ENCODE measurements around the gene LRRC73. TPM values are rescaled to one million over a fixed set of nuclear protein-coding genes. Genes with fewer than 3 reads are reported as not detected.
"Not testable (repeated sequence)": the region's sequence is repeated elsewhere in the genome, so short reads cannot be mapped to it uniquely, and the experiment has no call there.

LRRC73 gene
- not detected for polyA plus RNA-seq (2012; ENCODE audit: insufficient read depth, insufficient read length)

GRCh38 chr6:43509984-43510826 is at the start of gene LRRC73:
Gene LRRC73, minus strand, starts transcription at chr6:43510346. Its CDS starts 561 bp downstream, at chr6:43509785.
- DNase-seq (ENCODE audit: low read depth, low spot score), result no peak
- no peak within 1 kb of the TSS for H3K4me3 ChIP-seq (ENCODE audit: low read length)

- no peak overlapping the region for H3K4me3 ChIP-seq (ENCODE audit: low read length)
- DNase-seq (ENCODE audit: low read depth, low spot score), result no peak
Observed at GRCh38 chr6:43559328-43559727, 49.2 kb upstream of the LRRC73 start.

- DNase-seq (ENCODE audit: low read depth, low spot score); H3K4me3 ChIP-seq (ENCODE audit: low read length): not testable (repeated sequence)
Observed at GRCh38 chr6:43557620-43558019, 47.5 kb upstream of the LRRC73 start.

DNA sequence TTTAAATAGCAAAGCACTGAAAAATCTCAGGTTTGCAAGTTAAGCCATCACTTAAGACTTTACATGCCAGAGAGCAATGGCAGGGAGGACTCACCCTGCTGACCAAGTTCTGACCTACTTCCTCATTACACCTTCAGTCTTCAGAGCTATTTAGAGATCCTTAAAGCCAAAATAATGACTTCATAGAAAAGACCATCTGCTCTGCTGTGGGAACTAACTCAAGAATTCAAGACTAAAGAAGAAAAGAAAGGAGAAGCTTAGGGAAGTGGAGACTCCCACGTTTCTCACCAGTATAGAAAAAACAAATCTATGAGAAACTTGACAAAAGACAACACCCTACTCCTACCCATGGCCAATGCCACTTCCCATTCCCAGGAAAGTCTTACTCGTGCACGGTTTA is 37.1 kb upstream of the LRRC73 start:
- DNase-seq (ENCODE audit: low read depth, low spot score), result no peak
- H3K4me3 ChIP-seq (ENCODE audit: low read length), result no peak overlapping the region

- no peak overlapping the region for H3K4me3 ChIP-seq (ENCODE audit: low read length)
- no peak for DNase-seq (ENCODE audit: low read depth, low spot score)
Observed at GRCh38 chr6:43544461-43544860, 34.3 kb upstream of the LRRC73 start.

GRCh38 chr6:43541774-43542471 is 31.8 kb upstream of the LRRC73 start:
- H3K4me3 ChIP-seq (ENCODE audit: low read length), result no peak overlapping the region
- DNase-seq (ENCODE audit: low read depth, low spot score), result no peak

GRCh38 chr6:43540507-43540906 is 30.4 kb upstream of the LRRC73 start:
- DNase-seq (ENCODE audit: low read depth, low spot score), result no peak
- H3K4me3 ChIP-seq (ENCODE audit: low read length), result no peak overlapping the region

- H3K4me3 ChIP-seq (ENCODE audit: low read length); DNase-seq (ENCODE audit: low read depth, low spot score): not testable (repeated sequence)
Observed at GRCh38 chr6:43539409-43539808, 29.3 kb upstream of the LRRC73 start.

DNA sequence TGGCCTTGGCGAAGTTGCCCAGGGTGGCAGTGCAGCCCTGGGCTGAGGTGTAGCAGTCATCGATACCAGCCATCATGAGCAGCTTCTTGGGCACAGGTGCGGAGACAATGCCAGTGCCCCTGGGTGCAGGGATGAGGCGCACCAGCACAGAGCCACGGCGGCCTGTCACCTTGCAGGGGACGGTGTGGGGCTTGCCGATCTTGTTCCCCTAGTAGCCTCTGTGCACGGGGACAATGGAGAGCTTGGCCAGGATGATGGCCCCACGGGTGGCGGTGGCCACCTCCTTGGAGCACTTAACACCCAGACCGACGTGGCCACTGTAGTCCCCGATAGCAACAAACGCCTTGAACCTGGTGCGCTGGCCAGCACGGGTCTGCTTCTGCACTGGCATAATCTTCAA is 28.8 kb upstream of the LRRC73 start:
- H3K4me3 ChIP-seq (ENCODE audit: low read length); DNase-seq (ENCODE audit: low read depth, low spot score): not testable (repeated sequence)

DNA sequence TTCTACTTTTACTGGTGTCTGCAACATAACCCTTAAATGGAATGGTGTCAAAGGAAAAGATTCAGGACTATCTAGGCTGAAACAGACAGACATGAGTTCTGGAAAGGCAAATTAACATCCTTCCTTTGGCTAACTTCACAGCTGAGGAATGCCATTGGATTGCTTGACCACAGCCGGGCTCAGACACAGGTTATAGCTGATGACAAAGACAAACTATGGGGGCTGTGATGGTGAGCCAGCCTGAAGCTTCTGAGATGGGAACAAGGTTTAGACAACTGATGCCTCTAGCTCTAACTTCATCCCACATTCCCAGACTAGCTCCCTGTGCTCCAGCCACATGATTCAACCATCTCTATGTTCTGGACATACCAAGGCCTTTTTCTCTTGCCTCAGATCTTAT is 22.1 kb upstream of the LRRC73 start:
- DNase-seq (ENCODE audit: low read depth, low spot score), result no peak
- H3K4me3 ChIP-seq (ENCODE audit: low read length), result no peak overlapping the region

DNA sequence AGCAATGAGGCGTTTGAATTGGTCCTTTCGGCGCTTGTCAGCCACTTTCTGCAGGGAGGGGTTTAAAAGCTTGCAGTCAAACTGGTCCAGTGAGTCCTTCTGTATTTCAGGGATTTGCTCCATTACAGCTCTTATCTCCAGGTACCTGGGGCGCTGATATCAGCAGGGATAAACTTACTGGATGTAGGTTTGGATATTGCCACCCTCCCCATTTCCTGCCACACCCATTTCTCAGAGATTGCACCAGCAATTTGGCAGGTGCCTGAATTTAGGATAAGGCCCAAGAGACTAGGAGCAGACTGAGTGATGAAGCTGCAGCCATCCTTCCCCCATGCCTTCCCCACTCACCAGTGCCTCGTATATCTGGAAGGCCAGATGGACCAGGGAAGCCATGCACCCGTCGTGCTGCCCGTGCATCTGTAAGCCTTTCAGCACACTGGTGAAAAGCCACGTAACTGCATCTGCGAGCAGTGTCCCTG is 14.4 kb upstream of the LRRC73 start:
- H3K4me3 ChIP-seq (ENCODE audit: low read length), result no peak overlapping the region
- no peak for DNase-seq (ENCODE audit: low read depth, low spot score)

DNA sequence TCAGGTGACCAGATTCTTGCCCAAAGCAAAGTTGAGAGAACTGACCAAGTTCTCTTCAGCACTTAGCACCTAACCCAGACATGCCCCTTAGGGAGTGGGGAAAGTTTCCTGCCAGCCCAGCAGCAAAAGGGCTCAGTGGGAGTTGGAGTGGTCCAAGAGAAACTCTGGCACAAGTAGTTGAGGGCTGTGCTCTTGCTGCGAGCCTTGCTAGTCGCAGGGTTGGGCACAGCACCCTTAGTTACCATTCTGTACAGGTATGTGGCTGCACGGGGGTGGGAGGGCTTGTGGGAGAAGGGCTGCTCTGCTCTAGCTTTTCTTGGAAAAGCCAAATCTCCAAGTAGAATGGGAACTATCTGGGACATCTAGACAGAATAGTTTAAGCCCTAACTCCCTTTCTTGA is 13.1 kb upstream of the LRRC73 start:
- DNase-seq (ENCODE audit: low read depth, low spot score), result no peak
- H3K4me3 ChIP-seq (ENCODE audit: low read length), result no peak overlapping the region

- DNase-seq (ENCODE audit: low read depth, low spot score), result no peak
- no peak overlapping the region for H3K4me3 ChIP-seq (ENCODE audit: low read length)
Observed at GRCh38 chr6:43522547-43523261, 12.6 kb upstream of the LRRC73 start.

- no peak for DNase-seq (ENCODE audit: low read depth, low spot score)
- H3K4me3 ChIP-seq (ENCODE audit: low read length), result no peak overlapping the region
Observed at GRCh38 chr6:43521836-43522235, 11.7 kb upstream of the LRRC73 start.

- no peak overlapping the region for H3K4me3 ChIP-seq (ENCODE audit: low read length)
- no peak for DNase-seq (ENCODE audit: low read depth, low spot score)
Observed at GRCh38 chr6:43520097-43520496, 10.0 kb upstream of the LRRC73 start.

- no peak for DNase-seq (ENCODE audit: low read depth, low spot score)
- H3K4me3 ChIP-seq (ENCODE audit: low read length), result peak overlapping the region; percentile 100
Observed at GRCh38 chr6:43517505-43518357, 7.6 kb upstream of the LRRC73 start.

- peak within 1 kb of the TSS; percentile 100 for H3K4me3 ChIP-seq (ENCODE audit: low read length)
- DNase-seq (ENCODE audit: low read depth, low spot score), result peak; percentile 96
Observed at GRCh38 chr6:43516697-43517504, 6.8 kb upstream of the LRRC73 start, which contains the start of the genes POLR1C and YIPF3. Gene POLR1C, plus strand, starts transcription at chr6:43517089. Its CDS starts 21 bp downstream, at chr6:43517110. Gene YIPF3, minus strand, starts transcription at chr6:43516926. Its CDS starts 119 bp downstream, at chr6:43516807.

- peak overlapping the region; percentile 100 for H3K4me3 ChIP-seq (ENCODE audit: low read length)
- no peak for DNase-seq (ENCODE audit: low read depth, low spot score)
Observed at GRCh38 chr6:43516367-43516696, 6.2 kb upstream of the LRRC73 start.

All from Jurkat, Clone E6-1 (cell line).